ENCODE measurements around the gene SMURF1. TPM values are rescaled to one million over a fixed set of nuclear protein-coding genes. Genes with fewer than 3 reads are reported as not detected.

SMURF1 gene
- total and polyA plus RNA-seq, 2 of the 4 experiments (the other 2 are of a cell fraction): 13.4 to 20.3 TPM

- Histone ChIP-seq H3K9ac (ENCODE audit: low read depth, low read length) (no peak overlapping the region), H3K9me3 (ENCODE audit: control insufficient read depth, insufficient read depth, low read length) (0 out of 2 replicates have a peak, but pooled peaks cover under 1% of the 10 kb centered on the region), H2BK5ac (ENCODE audit: low read depth, low read length, poor library complexity, severe bottlenecking) (no peak overlapping the region), H3K4me1 (ENCODE audit: control insufficient read depth, insufficient read depth, low read length) (peaks cover 20% of the 10 kb centered on the region), H4K91ac (ENCODE audit: insufficient read depth, low read depth, low read length) (no peak overlapping the region), H2AK5ac (ENCODE audit: low read depth, low read length) (no peak overlapping the region), H2BK120ac (ENCODE audit: low read depth, low read length) (no peak overlapping the region), H3K23ac (ENCODE audit: low read depth, low read length) (no peak overlapping the region), H4K8ac (ENCODE audit: low read depth in 2 of 2, low read length in 2 of 2) (no peak overlapping the region), H4K20me1 (ENCODE audit: insufficient read depth, low read length) (peaks cover 77% of the 10 kb centered on the region), H2AFZ (replicated peaks; ENCODE audit: low read length, poor library complexity) (no peak overlapping the region), H3K27ac (ENCODE audit: insufficient read depth, low read length) (no peak overlapping the region), H3K4ac (ENCODE audit: low read depth, low read length) (no peak overlapping the region), H3K56ac (ENCODE audit: extremely low read depth, insufficient read depth, low read length) (no peak overlapping the region), H3K79me1 (ENCODE audit: low read depth in 1 of 2, low read length in 2 of 2) (peaks cover 12 to 73% of the 10 kb centered on the region in 2 experiments), H2BK20ac (ENCODE audit: low read depth, low read length) (no peak overlapping the region), H2AK9ac (replicated peaks; ENCODE audit: low read depth, low read length, poor library complexity) (no peak overlapping the region), H3K9me1 (ENCODE audit: insufficient read depth, low read length) (peaks cover 28% of the 10 kb centered on the region), H2BK15ac (ENCODE audit: low read depth, low read length) (no peak overlapping the region), H3K36me3 (ENCODE audit: control insufficient read depth, insufficient read depth, low read length) (peaks cover 1% of the 10 kb centered on the region), H3K4me2 (ENCODE audit: low read depth, low read length) (no peak overlapping the region), H3K14ac (replicated peaks; ENCODE audit: low read depth, low read length) (no peak overlapping the region), H4K5ac (ENCODE audit: low read depth, low read length) (no peak overlapping the region), H3K18ac (ENCODE audit: low read depth, low read length) (no peak overlapping the region), H3K27me3 (ENCODE audit: control insufficient read depth, insufficient read depth, low read length) (no peaks in the 10 kb centered on the region), H3K4me3 (ENCODE audit: insufficient read depth, low read depth, low read length) (no peak overlapping the region)
- TF ChIP-seq CHD1 (IDR thresholded peaks at IDR 0.05; ENCODE audit: low read depth, low read length) (no peak), RFX5 (IDR thresholded peaks at IDR 0.05; ENCODE audit: low read depth, low read length) (no peak), NFE2L2 (IDR thresholded peaks at IDR 0.05; ENCODE audit: low read depth, low read length) (no peak), BHLHE40 (IDR thresholded peaks at IDR 0.05; ENCODE audit: low read depth, low read length) (no peak), FOS (IDR thresholded peaks at IDR 0.05; ENCODE audit: low read depth, low read length) (no peak), USF2 (IDR thresholded peaks at IDR 0.05; ENCODE audit: low read depth, low read length) (no peak), CEBPB (IDR thresholded peaks at IDR 0.05; ENCODE audit: low read depth, low read length) (no peak), RAD21 (IDR thresholded peaks at IDR 0.05; ENCODE audit: low read length) (no peak), MAZ (IDR thresholded peaks at IDR 0.05; ENCODE audit: borderline replicate concordance, low read depth, low read length) (no peak), ELK1 (IDR thresholded peaks at IDR 0.05; ENCODE audit: borderline replicate concordance, low read depth, low read length) (no peak), MAFK (IDR thresholded peaks at IDR 0.05; ENCODE audit: low read depth, low read length) (no peak), CTCF (conservative IDR thresholded peaks at IDR 0.05; ENCODE audit: low read depth, low read length) (no peak), RCOR1 (IDR thresholded peaks at IDR 0.05; ENCODE audit: insufficient replicate concordance, low read length) (no peak), SMC3 (IDR thresholded peaks at IDR 0.05; ENCODE audit: low read depth, low read length) (no peak)
- ChIA-PET POLR2A (ENCODE audit: unreplicated experiment) (no interaction called here), CTCF (no interaction called here)
- no CpG with 5 or more reads among the region's 3 CpGs for WGBS, 2 experiments (ENCODE audit: extremely low coverage in 2 of 2, insufficient read length in 1 of 2)
- no peak for ATAC-seq (ENCODE audit: low read depth)
- in situ Hi-C loops (cut with MboI; ENCODE audit: low sequenced_read_pairs) (no loop called here), intact Hi-C loops (cut with micrococcal nuclease) (no loop called here), dilution Hi-C loops (cut with HindIII; ENCODE audit: low sequenced_read_pairs, unreplicated experiment) (no loop called here)
- no TSS peak for BruUV-seq (replicated peaks)
- DNase-seq: no peak
These were observed 19.0 kb downstream of the SMURF1 start for GRCh38 chr7:99124751-99125504.
